GM08714 (cell line): ENCODE measurements around the gene ATP13A3.

Source experiments
- H3K4me3 ChIP-seq: fragments of 200-500 bp; sonication (Bioruptor generic); 2 replicates; pipeline ENCODE4 v1.5.1; 2014; ENCODE audit warnings: mild to moderate bottlenecking, low read length, inconsistent platforms
- ZNF274 ChIP-seq: IDR thresholded peaks from 2 replicates; pipeline ENCODE4 v1.6.1; 2012; ENCODE audit warnings: mild to moderate bottlenecking, low read depth, low read length

The ATP13A3 gene

GRCh38 chr3:194357681-194358080 is 129.1 kb downstream of the ATP13A3 start:
- no peak overlapping the region for H3K4me3 ChIP-seq
- no peak for TF ChIP-seq ZNF274

- no peak for TF ChIP-seq ZNF274
- H3K4me3 ChIP-seq, result no peak overlapping the region
These were observed 131.4 kb downstream of the ATP13A3 start for GRCh38 chr3:194355379-194355778.

- no peak overlapping the region for H3K4me3 ChIP-seq
- TF ChIP-seq ZNF274, result no peak
These were observed 132.5 kb downstream of the ATP13A3 start for GRCh38 chr3:194354315-194354714.
